ENCODE data around the gene TGM4. TPM values are rescaled to one million over a fixed set of nuclear protein-coding genes. Genes with fewer than 3 reads are reported as not detected.

The TGM4 gene
- total RNA-seq, 1 experiment from 2014 or later, result 0.61 TPM

- CTCF ChIA-PET, result no interaction called here
- peaks cover 8% of the 10 kb centered on the region; the same call in 1 of the 2 replicates for H3K36me3 ChIP-seq (ENCODE audit: low read depth)
Observed at GRCh38 chr3:44831232-44831631, 43.2 kb upstream of the TGM4 start.

GRCh38 chr3:44832032-44832431, 42.4 kb upstream of the TGM4 start:
- Histone ChIP-seq H3K27me3 (ENCODE audit: insufficient read depth, low read depth) (no peaks in the 10 kb centered on the region), H3K36me3 (ENCODE audit: low read depth) (peaks cover 8% of the 10 kb centered on the region; the same call in 1 of the 2 replicates), H3K9me3 (ENCODE audit: insufficient read depth, low read depth) (no peaks in the 10 kb centered on the region), H3K9me2 (ENCODE audit: insufficient read depth) (no peaks in the 10 kb centered on the region), H4K20me1 (ENCODE audit: insufficient read depth) (no peaks in the 10 kb centered on the region), H3K27ac (no peak overlapping the region), H3K79me2 (ENCODE audit: low read depth) (no peaks in the 10 kb centered on the region), H3K4me3 (no peak overlapping the region), H3K4me2 (no peak overlapping the region), H3F3A (ENCODE audit: insufficient read depth, low read depth) (no peaks in the 10 kb centered on the region), H2AFZ (no peak overlapping the region), H3K4me1 (replicated peaks; ENCODE audit: insufficient read depth) (no peaks in the 10 kb centered on the region)
- TF ChIP-seq EZH2 (IDR thresholded peaks at IDR 0.05; ENCODE audit: low read depth), result no peak
- TF ChIP-seq CTCF (conservative IDR thresholded peaks at IDR 0.05), result no peak
- ChIA-PET POLR2A (ENCODE audit: unreplicated experiment) (interaction anchor here (0.7 kb wide), 1 partner anchor 10 kb away, joined by 8 read pairs; no protein-coding TSS in a partner anchor), CTCF (no interaction called here)
- DNase-seq, result no peak
- BruUV-seq (replicated peaks), result no TSS peak
- intact Hi-C loops (cut with micrococcal nuclease; ENCODE audit: unreplicated experiment), result no loop called here

More at GRCh38 chr3:44831232-44831631, 43.2 kb upstream of the TGM4 start:
- Histone ChIP-seq H3K27ac (no peak overlapping the region), H3K4me2 (no peak overlapping the region), H2AFZ (no peak overlapping the region), H3K4me1 (replicated peaks; ENCODE audit: insufficient read depth) (no peaks in the 10 kb centered on the region), H3K9me3 (ENCODE audit: insufficient read depth, low read depth) (no peaks in the 10 kb centered on the region), H3F3A (ENCODE audit: insufficient read depth, low read depth) (no peaks in the 10 kb centered on the region), H3K9me2 (ENCODE audit: insufficient read depth) (no peaks in the 10 kb centered on the region), H3K4me3 (no peak overlapping the region), H3K27me3 (ENCODE audit: insufficient read depth, low read depth) (no peaks in the 10 kb centered on the region), H3K79me2 (ENCODE audit: low read depth) (no peaks in the 10 kb centered on the region), H4K20me1 (ENCODE audit: insufficient read depth) (no peaks in the 10 kb centered on the region)
- intact Hi-C loops (cut with micrococcal nuclease; ENCODE audit: unreplicated experiment), result no loop called here
- DNase-seq, result no peak
- no TSS peak for BruUV-seq (replicated peaks)
- TF ChIP-seq CTCF (conservative IDR thresholded peaks at IDR 0.05) (no peak), EZH2 (IDR thresholded peaks at IDR 0.05; ENCODE audit: low read depth) (no peak)
- POLR2A ChIA-PET (ENCODE audit: unreplicated experiment), result interaction anchor here (0.7 kb wide), 1 partner anchor 11 kb away, joined by 8 read pairs; no protein-coding TSS in a partner anchor

- Histone ChIP-seq H3K4me2 (no peak overlapping the region), H2AFZ (no peak overlapping the region), H3K4me3 (no peak overlapping the region), H3K4me1 (replicated peaks; ENCODE audit: insufficient read depth) (no peaks in the 10 kb centered on the region), H3K9me2 (ENCODE audit: insufficient read depth) (no peaks in the 10 kb centered on the region), H3K79me2 (ENCODE audit: low read depth) (no peaks in the 10 kb centered on the region), H3K27me3 (ENCODE audit: insufficient read depth, low read depth) (no peaks in the 10 kb centered on the region), H3F3A (ENCODE audit: insufficient read depth, low read depth) (no peaks in the 10 kb centered on the region), H3K27ac (no peak overlapping the region), H3K9me3 (ENCODE audit: insufficient read depth, low read depth) (no peaks in the 10 kb centered on the region), H4K20me1 (ENCODE audit: insufficient read depth) (no peaks in the 10 kb centered on the region), H3K36me3 (ENCODE audit: low read depth) (peaks cover 8% of the 10 kb centered on the region; the same call in 1 of the 2 replicates)
- POLR2A ChIA-PET (ENCODE audit: unreplicated experiment), result no interaction called here
- intact Hi-C loops (cut with micrococcal nuclease; ENCODE audit: unreplicated experiment), result no loop called here
- CTCF ChIA-PET, result no interaction called here
- no TSS peak for BruUV-seq (replicated peaks)
- no peak for DNase-seq
- TF ChIP-seq CTCF (conservative IDR thresholded peaks at IDR 0.05) (no peak), EZH2 (IDR thresholded peaks at IDR 0.05; ENCODE audit: low read depth) (no peak)
Observed at GRCh38 chr3:44832965-44833364, 41.4 kb upstream of the TGM4 start.
